Activated CD8-positive, alpha-beta memory T cell treated with anti-CD3 and anti-CD28 coated beads, Interleukin-2, amount 50 U/mL, for 48 hours (primary cell): Measurements from ENCODE around the gene SVEP1.
"Not testable (repeated sequence)": the region's sequence is repeated elsewhere in the genome, so short reads cannot be mapped to it uniquely, and the experiment has no call there.

Experiments
- DNase-seq: peaks from one replicate; pipeline ENCODE4 v3.0.0-alpha.2; 2020

Gene SVEP1

DNA sequence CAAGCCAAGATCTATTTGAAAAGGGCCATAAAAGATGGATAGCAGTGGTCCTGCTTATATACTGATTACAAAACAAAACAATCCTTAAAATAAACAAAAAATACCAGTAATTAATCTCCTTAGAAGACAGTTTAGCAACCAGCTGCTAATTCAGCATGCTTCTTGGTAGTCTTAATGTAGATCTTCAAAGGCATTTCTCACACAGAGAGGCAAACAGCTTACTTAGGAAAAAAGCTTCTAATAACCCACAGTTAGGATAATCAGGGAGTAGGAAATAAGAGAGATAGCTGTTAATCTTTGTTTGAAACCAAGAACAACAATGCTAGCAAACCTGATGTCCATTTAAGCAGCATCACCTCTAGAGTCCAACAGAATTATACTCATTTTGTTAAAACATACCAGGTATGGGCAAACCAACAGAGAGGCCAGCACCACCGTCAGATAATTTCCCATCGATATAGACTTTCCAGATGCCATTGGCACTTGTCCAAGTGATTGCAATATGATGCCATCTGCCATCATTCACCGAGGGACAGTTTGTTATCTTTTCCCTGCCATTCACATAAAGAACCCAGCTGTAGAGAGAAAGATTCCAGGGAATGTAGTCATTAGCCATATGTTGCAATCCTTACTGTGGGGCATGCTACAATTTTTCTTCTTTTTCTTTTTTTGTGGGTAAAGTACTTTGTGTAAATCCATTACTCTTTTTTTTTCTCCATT is 136.2 kb downstream of the SVEP1 start:
- DNase-seq: no peak

DNA sequence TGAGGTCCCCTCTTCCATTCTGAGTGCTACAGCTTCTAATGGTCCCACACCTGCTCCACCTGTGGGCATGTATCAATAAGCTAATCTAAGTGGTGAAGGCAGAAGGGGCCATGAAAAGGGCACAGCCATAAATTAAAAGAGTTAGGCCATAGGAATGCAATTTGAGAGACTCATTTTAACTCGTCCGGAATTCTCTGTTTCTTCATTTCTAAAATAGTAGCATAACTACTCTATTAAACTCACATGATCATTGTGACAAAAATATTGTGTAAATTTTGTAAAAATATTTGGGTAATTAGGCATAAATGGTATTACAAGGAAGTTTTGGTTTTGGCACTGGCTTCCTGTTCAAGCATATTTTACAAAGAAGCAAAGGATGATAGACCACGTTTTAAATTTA is 138.7 kb downstream of the SVEP1 start:
- DNase-seq: no peak

DNA sequence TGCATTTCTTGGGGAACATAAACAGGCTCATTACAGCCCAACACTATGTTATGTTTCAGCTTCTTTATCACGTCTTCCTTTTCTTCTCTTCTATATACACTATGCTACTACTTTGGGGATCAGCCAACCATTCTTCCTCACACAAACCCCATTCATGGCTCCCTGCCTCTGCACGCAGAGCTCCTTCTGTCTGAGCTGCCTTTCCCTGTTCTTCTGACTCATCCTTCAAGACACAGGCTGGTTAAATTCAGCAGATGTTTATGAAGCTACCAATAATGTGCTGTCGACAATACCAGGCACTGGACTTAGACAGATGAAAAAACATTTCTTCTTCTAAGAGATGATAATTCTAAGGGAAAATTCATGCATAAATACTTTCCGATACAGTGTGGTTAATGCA is 139.4 kb downstream of the SVEP1 start:
- no peak for DNase-seq

DNA sequence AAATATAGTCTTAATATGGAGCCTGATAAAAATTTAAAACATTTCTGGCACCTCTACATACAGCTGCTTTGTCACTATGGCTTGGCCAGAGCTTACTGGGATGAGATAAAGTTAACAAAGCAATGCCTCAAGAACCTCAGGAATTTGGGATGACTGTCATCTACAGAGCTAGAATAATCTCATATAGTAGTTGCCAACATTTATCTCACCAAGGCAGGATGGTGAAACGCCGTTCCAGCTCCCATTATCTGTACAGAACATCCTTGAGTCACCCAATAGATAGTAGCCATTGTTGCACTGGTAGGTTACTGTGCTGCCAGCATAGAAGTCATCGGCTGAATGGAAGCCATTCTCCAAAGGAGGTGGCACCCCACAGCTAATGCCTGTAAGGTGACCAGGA is 147.3 kb downstream of the SVEP1 start:
- DNase-seq: no peak

DNA sequence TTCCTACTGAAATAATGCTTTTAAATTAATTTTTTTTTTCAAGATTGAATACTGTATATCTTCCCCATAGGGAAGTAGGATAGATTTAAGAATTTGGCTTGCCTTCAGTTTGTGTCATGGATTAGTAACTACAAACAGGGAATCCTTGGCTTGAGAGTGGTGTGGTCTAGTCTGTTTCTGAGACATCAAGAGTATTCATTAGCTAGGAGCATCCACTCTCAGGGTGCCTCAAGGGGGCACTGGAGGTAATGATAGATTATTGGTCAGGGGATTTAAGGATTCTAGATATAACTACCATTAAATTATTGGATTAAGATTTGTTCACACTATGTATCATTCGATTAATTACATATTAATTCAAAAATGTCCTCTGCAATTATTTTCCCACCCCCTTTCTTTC is 150.1 kb downstream of the SVEP1 start:
- no peak for DNase-seq

DNA sequence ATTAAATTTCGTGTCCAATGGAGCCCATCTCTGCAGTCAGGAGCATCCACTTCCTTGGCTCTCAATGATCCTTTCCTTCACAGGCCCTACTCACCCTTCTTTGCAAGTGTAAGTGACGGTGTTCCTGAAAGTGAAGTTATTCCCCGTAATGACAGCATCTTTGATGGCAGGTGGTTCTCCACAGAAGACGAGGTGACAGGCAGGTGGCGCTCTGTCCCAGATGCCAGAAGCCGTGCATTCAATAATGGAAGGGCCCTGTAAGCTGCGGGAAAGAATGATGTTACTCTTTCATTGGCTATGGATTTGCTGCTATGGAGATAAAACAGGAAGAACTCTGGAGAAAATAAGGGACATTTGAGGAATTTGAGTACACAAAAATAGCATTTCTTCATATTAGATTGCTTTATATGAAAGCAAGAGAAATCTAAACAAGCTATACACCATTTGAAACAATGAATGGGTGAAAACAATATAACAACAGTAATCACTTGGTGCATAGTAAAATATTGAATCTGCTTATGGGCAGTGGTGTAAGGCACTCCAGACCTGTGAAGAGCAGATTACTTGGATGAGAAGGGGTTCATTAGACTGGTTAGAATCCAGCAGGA is 151.9 kb downstream of the SVEP1 start:
- peak; percentile 52 for DNase-seq

DNA sequence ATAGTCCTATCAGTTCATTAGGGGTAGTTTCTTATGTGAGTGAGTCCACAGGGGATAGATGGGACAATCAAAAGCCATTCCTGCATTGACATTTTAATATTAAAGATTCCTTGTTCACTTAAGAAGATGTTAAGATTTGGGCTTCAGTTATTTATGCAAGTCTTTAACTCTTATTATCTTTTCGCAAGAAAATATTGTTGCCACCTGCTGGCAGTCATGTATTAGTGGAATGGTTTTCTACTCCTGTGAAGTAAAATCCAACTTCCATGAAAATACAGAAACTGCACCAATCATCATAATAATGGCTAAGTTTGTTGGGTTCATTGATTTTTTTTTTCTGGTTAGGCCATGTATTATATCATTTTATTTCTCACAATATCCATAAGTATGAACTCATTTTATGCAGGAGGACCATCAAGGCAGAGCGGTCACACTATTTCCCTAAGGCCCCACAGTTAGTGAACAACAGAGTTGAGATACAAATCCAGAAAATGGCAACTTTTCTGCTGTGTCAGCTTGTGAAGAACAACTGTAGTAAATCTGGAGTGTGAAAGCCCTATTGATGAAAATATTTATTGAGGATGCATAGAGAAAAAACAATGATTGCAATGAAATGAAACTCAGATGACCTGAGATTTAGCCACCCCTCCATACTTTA is 153.4 kb downstream of the SVEP1 start:
- no peak for DNase-seq

DNA sequence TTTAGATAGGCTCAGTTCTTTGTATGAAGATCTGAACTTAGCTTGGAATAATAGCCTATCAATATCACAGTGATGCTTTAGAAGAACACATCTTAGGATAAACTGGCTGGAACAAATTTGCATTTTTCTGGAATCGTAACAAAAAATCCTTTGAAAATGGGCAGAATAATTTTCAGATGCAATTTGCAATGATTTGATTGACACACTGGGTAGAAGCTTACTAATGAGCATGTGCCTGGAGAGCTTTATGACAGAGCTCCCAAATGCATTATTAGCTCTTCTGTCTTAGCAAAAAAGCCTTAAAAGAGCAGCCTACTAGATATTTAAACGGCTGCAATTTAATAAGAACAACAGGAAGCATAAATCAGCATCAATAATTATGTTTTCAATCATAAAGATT is 165.1 kb downstream of the SVEP1 start:
- DNase-seq: no peak

DNA sequence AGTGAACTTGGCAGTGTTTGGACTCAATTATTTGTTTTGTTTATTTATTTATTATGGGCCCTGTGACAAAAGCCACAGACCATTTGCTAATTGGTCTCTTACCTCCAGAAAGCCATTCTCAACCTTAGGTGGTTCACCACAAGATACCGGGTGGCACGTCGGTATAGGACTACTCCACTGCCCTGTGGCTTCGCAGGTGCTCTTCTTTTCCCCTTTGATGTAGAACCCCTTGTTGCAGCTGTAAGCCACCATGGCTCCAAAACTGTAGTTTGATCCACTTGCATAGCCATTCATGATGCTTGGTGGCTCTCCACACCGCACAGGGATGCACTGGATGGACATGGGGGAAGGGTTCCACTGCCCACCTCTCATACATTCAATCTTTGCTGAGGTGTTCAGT is 168.6 kb downstream of the SVEP1 start:
- DNase-seq: no peak

DNA sequence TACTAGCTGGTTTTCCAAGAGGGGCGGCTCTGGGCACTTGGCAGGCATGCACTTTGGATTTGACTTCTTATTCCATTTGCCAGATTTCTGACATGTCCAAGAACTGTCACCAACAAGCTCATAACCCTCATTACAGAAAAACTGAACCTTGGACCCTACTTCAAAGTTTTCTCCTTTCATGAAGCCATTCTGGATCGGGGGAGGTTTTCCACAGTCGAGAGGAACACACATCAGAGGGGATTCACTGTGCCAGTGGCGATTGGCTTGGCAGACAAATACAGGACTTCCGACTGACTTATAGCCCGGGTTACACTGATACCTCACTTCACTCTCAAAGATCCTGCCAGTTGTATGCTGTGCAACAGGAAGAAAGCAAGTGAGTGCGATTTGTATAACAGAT is 170.9 kb downstream of the SVEP1 start:
- no peak for DNase-seq

DNA sequence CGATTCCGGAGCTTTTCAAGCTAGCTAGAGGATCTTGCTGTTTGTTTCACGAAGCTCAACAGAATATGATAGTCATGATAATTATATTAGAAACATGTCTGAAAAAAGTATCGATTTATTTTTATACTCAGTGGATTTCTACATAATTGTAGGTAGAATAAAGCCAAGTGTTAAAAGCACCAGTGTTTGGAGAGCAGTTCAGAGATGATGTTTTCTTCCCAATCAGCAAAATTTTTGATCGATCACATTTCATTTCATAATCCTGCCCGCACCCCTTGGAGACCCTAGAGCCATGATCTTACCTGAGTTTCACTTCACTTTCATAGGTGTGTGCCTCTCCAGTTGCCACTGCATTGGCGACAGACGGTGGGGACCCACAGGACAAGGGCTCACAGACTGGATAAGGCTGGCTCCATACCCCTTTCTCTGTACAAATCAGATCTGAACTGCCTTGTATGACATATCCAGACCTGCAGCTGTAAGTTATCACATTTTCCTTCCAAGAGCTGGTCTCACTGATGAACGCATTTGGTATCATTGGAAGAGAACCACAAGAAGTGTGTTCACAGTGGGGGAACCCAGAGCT is 173.6 kb downstream of the SVEP1 start:
- DNase-seq: no peak

DNA sequence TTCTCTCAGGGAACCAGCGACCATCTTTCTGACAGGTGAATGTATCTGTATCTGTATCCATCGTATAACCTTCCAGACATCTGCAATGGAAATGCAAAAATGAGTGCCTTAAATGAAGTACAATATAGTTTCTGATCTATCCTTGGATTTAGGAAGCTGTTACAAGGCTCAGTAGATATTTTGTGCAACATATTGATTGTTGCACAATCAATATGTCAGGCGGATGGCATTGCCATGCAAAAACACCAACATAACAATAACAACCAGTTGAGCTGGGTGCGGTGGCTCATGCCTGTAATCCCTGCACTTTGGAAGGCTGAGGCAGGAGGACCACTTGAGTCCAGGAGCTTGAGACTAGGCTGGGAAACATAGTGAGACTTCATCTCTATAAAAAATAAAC is 175.1 kb downstream of the SVEP1 start:
- DNase-seq: no peak

DNA sequence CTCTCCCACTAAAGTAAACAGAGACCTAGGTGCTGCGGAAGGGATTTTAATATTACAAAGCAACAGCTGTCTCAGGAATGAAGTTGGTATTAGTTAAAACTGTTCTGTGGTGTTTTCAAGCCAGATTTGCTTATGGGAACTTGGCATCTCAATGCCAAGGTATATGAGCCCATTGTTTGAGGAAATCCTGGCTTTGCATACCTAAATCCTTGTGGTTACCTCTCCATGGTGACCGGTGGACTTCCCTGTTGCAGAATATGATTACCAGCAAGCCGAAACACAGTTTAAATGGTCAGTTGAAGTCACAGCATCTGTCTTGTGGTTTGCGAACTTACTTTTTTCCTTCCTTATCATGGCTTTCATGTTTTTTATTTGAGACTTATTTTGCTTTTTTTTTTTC is 179.6 kb downstream of the SVEP1 start:
- no peak for DNase-seq

DNA sequence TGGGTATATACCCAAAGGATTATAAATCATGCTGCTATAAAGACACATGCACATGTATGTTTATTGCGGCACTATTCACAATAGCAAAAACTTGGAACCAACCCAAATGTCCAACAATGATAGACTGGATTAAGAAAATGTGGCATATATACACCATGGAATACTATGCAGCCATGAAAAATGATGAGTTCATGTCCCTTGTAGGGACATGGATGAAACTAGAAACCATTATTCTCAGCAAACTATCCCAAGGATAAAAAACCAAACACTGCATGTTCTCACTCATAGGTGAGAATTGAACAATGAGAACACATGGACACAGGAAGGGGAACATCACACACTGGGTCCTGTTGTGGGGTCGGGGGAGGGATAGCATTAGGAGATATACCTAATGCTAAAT is 180.5 kb downstream of the SVEP1 start:
- DNase-seq: not testable (repeated sequence)

DNA sequence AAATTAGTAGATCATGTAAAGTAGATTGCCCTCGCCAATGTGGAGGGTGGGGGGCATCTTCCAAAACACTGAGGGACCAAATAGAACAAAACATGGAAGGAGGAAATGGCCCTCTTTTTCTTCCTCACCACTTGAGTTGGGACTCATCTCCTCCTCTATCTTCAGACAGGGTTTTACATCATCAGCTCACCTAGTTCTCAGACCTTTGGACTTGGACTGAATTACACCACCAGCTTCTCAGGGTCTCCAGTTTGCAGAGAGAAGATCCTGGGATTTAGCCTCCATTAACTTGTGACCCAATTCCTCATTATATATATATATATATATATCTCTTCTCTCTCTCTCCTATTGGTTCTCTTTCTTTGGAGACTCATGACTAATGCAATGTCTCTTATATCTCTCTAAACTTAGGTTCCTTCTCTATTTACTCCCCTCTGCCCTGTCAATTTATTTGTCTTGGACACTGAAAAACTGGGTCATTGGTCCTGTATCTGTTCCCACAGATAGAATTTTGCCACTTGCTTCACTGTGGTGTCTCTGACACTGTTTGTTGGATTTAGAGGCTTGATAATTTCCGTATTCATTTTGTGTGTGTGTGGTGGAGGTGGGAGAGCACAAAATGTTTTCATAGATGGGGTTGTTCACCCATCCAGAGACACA is 187.6 kb downstream of the SVEP1 start:
- DNase-seq: no peak

DNA sequence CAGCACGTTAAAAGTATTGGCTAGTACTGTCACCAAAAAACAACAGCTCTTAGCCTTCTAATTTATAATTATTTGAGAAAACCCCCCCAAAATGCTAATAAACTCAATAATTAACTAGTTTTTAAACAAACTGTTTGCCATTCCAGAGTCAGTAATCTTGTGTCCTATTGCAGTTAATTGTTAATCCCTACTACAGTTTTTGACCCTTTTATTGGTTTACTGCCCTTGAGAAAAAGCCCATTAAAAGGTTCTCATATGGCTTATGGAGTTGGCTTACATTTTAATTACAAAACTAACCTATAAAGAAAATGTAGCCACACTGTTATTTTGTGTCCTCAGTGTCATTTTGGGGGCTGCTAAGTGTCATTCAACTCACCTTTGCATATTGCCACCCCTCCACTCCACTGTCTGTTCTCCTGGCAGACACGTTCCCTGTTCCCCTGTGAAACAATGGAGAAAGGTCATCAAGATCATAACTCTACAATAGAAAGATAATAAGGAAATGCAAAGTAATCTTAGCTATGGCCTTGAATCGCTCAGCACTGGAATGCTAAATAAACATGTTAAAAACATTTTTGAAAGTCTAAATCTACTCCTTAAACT is 190.3 kb downstream of the SVEP1 start:
- no peak for DNase-seq

DNA sequence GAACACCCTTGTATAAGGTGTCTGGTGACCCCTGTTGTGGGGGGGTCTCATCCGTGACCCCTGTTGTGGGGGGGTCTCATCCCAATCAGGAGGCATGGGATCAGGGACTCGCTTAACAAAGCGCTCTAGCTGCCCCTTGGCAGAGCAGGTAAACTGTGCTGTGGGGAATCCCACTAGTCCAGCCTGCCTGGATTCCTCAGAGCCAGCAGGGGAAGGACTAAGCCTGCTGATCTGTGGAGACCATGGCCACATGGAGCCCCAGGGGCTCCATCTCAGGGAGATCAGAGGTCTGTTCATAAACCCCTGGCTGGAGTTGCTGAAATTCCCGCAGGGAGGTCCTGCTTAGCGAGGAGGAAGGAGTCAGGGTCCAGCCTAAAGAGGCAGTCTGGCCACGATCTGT is 196.1 kb downstream of the SVEP1 start:
- no peak for DNase-seq

DNA sequence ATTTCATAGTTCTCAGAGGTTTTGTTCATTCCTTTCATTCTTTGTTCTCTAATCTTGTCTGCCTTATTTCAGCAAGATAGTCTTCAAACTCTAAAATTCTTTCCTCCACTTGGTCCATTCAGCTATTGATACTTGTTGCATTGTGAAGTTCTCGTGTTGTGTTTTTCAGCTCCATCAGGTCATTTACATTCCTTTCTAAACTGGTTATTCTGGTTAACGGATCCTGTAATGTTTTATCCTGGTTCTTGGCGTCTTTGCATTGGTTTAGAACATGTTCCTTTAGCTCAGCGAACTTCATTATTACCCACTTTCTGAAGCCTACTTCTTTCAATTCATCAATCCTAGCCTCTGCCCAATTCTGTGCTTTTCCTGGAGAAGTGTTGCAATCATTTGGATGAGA is 196.8 kb downstream of the SVEP1 start:
- DNase-seq: no peak

DNA sequence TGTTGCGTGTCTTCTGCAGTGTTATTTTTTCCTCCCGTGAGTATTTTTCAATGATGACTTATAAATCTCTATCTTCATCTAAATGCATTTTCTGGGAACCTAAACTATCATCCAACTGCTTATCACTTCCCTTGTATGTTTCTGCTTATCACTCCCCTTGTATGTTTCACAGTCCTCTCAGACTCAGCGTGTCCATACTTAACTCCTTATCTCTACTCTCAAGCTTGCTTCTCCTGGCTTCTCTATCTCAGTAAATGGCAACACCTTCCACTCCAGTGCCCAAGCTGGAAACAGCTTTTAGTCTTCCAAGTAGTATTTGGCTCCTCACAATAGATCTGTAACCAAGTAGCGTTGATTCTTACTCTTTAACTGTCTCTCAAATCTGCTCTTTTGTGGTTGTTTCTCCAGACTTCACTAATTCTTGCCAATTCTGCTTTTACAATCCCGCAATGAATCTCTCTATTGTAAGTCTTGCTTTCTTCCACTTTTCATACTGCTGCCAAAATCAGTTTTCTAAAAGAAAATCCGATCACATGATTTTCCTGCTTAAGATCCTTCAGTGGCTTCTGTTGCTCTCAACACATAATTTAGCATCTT is 208.0 kb downstream of the SVEP1 start:
- no peak for DNase-seq

DNA sequence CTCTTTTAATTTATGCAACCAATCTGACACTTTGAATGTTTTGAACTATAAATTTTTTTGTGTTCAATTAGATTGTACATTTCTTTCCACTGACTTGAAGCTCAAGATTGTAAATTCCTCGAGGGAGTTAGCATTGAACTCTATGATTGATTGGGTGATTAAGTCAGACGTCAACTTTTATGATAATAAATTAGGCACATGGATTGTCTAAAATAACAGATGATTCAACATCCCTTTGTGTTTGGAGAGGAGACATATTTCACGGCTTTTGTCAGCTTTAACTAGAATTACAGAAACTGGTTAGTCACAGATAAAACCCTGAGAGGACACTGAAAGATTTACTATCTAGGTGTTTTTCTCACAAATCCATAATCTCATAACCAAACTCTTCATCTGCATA is 209.2 kb downstream of the SVEP1 start:
- no peak for DNase-seq

DNA sequence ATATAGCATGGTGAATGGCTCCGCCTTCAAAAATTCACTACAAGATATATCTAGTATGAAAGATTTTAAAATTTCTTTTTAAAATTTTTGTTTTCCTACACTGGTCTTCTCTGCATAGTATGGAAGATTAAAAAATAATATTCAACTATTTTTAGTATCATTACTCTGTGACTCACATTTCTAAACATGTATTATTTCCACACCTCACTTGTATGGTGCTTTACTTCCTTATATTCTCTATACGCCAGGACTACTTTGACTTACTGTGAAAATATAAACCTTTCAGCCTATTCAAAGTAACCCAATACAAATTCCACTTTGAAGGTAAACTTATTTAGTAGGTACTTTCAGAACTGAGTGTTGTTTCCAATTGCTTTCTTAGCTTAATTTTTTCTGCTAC is 215.1 kb downstream of the SVEP1 start:
- DNase-seq: no peak

DNA sequence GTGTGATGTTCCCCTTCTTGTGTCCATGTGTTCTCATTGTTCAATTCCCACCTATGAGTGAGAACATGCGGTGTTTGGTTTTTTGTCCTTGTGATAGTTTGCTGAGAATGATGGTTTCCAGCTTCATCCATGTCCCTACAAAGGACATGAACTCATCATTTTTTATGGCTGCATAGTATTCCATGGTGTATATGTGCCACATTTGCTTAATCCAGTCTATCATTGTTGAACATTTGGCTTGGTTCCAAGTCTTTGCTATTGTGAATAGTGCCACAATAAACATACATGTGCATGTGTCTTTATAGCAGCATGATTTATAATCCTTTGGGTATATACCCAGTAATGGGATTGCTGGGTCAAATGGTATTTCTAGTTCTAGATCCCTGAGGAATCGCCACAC is 220.5 kb downstream of the SVEP1 start:
- DNase-seq: not testable (repeated sequence)

DNA sequence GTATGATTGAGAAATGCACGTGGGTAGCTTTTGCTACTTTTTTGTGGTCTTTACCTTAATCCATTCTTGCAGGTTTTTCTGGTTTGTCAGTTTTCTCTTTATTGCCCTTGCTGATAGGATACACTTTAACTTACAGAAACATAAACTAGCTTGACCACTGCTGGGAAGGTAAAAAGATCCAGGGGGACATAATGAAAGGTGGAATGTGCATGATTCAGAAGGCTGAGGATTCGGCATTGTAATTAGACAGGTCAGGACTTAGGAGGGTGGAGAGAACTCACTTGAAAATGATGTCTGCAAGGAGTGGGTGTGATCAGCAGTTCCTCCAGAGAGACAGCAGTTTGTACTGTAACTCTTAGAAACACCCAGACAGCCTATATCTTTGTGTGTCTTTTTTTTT is 222.0 kb downstream of the SVEP1 start:
- no peak for DNase-seq
